ENCODE results near the gene NT5M. TPM values are rescaled to one million over a fixed set of nuclear protein-coding genes. Genes with fewer than 3 reads are reported as not detected.

Gene NT5M
- total RNA-seq, 1 experiment from 2014 or later = 10.8 TPM

GRCh38 chr17:17264430-17264829 is 38.7 kb upstream of the NT5M start:
- peaks cover 61% of the 10 kb centered on the region for H3K36me3 Mint-ChIP-seq
- H3K9me3 Mint-ChIP-seq = no peaks in the 10 kb centered on the region
- no peak for ATAC-seq
- H3K27me3 Mint-ChIP-seq (ENCODE audit: low read depth) = no peaks in the 10 kb centered on the region
- H3K4me3 Mint-ChIP-seq = no peak overlapping the region
- ChIA-PET POLR2A (no interaction called here), CTCF (no interaction called here)
- peak overlapping the region; percentile 8; the same call in 1 of the 2 replicates for H3K27ac Mint-ChIP-seq
- H3K4me1 Mint-ChIP-seq = peaks cover 4% of the 10 kb centered on the region
- DNase-seq (ENCODE audit: low spot score) = no peak
- TF ChIP-seq ZNF219 (CRISPR knock-in tag; IDR thresholded peaks at IDR 0.05; ENCODE audit: borderline replicate concordance) (no peak), ATF1 (CRISPR knock-in tag; IDR thresholded peaks at IDR 0.05) (no peak), CTCF (IDR thresholded peaks at IDR 0.05) (no peak), GTF2I (CRISPR knock-in tag; conservative IDR thresholded peaks at IDR 0.05) (no peak), ZNF121 (CRISPR knock-in tag; IDR thresholded peaks at IDR 0.05) (no peak), TP53 (CRISPR knock-in tag; IDR thresholded peaks at IDR 0.05) (no peak), AFF4 (CRISPR knock-in tag; IDR thresholded peaks at IDR 0.05; ENCODE audit: borderline replicate concordance) (no peak), E2F5 (CRISPR knock-in tag; IDR thresholded peaks at IDR 0.05) (no peak), ELF4 (CRISPR knock-in tag; IDR thresholded peaks at IDR 0.05; ENCODE audit: low read depth) (no peak), ZNF532 (CRISPR knock-in tag; IDR thresholded peaks at IDR 0.05; ENCODE audit: borderline replicate concordance) (no peak), NR2C2 (CRISPR knock-in tag; IDR thresholded peaks at IDR 0.05) (no peak), GABPB1 (CRISPR knock-in tag; IDR thresholded peaks at IDR 0.05) (no peak), ZNF138 (CRISPR knock-in tag; conservative IDR thresholded peaks at IDR 0.05) (no peak)
- TF ChIP-seq, protein P1, sequence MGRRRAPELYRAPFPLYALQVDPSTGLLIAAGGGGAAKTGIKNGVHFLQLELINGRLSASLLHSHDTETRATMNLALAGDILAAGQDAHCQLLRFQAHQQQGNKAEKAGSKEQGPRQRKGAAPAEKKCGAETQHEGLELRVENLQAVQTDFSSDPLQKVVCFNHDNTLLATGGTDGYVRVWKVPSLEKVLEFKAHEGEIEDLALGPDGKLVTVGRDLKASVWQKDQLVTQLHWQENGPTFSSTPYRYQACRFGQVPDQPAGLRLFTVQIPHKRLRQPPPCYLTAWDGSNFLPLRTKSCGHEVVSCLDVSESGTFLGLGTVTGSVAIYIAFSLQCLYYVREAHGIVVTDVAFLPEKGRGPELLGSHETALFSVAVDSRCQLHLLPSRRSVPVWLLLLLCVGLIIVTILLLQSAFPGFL (CRISPR knock-in tag; IDR thresholded peaks at IDR 0.05; ENCODE audit: borderline replicate concordance) = no peak
